ENCODE results near the gene PRDM9. TPM values are rescaled to one million over a fixed set of nuclear protein-coding genes. Genes with fewer than 3 reads are reported as not detected.

PRDM9 gene
- total and polyA plus RNA-seq, 2 of the 8 experiments (the other 6 are each of a cell fraction or from before 2014, with no cell fraction given) = not detected

DNA sequence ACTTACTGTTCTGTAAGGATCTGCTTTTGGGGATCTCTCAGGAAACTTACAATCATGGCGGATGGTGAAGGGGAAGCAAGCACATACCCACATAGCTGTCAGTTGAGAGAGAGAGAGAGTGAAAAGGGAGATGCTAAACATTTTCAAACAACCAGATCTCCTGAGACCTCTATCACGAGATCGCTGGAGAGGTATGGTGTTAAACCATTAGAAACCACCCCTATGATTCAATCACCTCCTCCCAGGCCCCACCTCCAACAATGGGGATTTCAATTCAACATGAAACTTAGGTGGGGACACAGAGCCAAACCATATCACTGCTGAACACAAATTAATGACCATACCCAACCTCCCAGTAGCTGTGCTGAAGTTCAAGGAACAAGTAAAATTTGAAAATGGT is 48.2 kb upstream of the PRDM9 start (continued):
- TF ChIP-seq YY1 (IDR thresholded peaks at IDR 0.05; ENCODE audit: low read depth, low read length) = no peak

Measured in H1 (cell line).